ENCODE data around the gene SLC7A10.

The SLC7A10 gene

GRCh38 chr19:33261511-33262189 is 36.0 kb upstream of the SLC7A10 start:
- DNase-seq (ENCODE audit: low read depth): no peak
- H3K4me3 ChIP-seq (ENCODE audit: low read depth, low read length): no peak overlapping the region
- TF ChIP-seq CTCF (IDR thresholded peaks at IDR 0.05; ENCODE audit: low read depth, low read length, missing control alignments): no peak

DNA sequence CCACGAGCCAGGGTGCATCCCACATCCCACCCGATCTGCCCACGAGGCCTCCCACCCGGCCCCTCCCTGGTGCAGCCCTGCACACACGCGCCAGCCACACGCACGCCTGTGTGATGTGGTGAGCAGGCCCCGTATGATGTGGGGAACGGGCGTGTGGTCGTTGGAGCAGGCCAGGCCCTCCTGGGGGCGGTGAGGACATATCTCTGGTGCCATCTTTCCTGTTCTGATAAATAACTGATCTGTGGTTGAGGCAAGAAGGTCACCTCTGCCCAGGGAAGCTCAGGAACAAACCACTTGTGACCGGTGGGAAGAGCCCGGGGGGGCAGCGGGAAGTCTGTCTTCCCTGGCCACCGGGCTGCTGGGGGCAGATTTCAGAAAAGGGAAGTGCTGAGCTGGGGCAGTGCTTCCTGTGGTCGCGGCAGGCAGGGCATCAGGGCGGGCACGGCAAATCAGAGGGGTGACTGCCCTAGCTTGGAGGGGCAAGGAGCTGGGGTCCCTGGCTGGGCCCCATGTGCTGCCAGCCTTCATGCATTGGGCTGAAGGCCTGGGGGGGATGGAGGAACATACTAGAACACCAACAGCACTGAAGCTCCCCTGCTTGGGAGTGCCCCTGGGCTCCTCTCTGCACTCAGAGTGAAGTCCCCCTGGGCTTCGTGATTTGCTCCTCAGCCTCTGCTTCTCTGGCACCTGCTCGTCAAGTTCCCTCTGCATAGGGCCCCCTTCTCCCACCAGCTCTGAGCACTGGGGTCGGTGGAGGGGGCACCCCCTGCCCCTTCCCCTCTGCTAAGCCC is 35.2 kb upstream of the SLC7A10 start:
- H3K4me3 ChIP-seq (ENCODE audit: low read depth, low read length): no peak overlapping the region
- TF ChIP-seq CTCF (IDR thresholded peaks at IDR 0.05; ENCODE audit: low read depth, low read length, missing control alignments): no peak
- DNase-seq (ENCODE audit: low read depth): no peak

DNA sequence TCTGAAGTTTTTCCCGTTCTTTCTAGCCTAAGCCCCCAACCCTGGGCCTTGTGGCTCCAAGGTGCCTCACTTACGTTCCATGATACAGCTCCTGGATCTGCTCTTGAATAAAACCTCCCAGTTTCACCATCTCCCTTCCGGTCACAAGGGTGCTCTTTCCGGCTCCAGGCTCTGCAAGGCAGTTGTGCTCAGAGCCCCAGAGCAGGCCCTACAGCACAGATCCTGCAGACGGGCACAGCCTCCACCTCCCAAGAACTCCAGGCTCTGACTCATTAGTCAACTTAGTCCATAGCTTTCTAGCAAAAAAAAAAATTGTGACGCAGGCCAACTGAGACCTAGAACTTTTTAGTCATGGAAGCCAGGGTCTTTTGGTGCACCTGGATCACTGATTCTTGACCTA is 33.9 kb upstream of the SLC7A10 start:
- no peak for DNase-seq (ENCODE audit: low read depth)
- TF ChIP-seq CTCF (IDR thresholded peaks at IDR 0.05; ENCODE audit: low read depth, low read length, missing control alignments): no peak
- H3K4me3 ChIP-seq (ENCODE audit: low read depth, low read length): no peak overlapping the region

DNA sequence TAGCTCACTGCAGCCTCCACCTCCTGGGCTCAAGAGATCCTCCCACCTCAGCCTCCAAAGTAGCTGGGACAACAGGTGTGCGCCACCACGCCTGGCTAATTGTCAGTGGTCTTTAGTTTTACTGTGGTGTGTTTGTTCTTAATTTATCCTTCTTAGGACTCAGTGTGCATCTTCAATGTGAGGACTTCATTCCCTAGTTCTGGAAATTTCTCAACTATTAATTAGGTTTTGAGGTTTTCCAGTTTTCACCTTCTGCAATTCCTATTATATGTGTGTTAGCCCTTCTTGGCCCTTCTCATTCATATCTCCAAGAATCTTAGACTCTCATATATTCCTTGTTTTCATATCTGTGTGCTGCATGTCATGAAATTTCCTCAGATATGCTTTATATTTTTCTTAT is 32.2 kb upstream of the SLC7A10 start:
- TF ChIP-seq CTCF (IDR thresholded peaks at IDR 0.05; ENCODE audit: low read depth, low read length, missing control alignments): no peak
- H3K4me3 ChIP-seq (ENCODE audit: low read depth, low read length): no peak overlapping the region
- DNase-seq (ENCODE audit: low read depth): no peak

- no peak for DNase-seq (ENCODE audit: low read depth)
- TF ChIP-seq CTCF (IDR thresholded peaks at IDR 0.05; ENCODE audit: low read depth, low read length, missing control alignments): no peak
- no peak overlapping the region for H3K4me3 ChIP-seq (ENCODE audit: low read depth, low read length)
Measured at GRCh38 chr19:33256261-33256660, 30.6 kb upstream of the SLC7A10 start.

GRCh38 chr19:33255781-33256180 is 30.1 kb upstream of the SLC7A10 start:
- H3K4me3 ChIP-seq (ENCODE audit: low read depth, low read length): no peak overlapping the region
- DNase-seq (ENCODE audit: low read depth): no peak
- no peak for TF ChIP-seq CTCF (IDR thresholded peaks at IDR 0.05; ENCODE audit: low read depth, low read length, missing control alignments)
